CD1c-positive myeloid dendritic cell (primary cell): ENCODE results near the gene CCDC141.
"Not testable (repeated sequence)": the region's sequence is repeated elsewhere in the genome, so short reads cannot be mapped to it uniquely, and the experiment has no call there.

Experiments
- DNase-seq: peaks from one replicate; pipeline ENCODE4 v3.0.0-alpha.2; 2016; ENCODE audit errors: extremely low spot score

CCDC141 gene

DNA sequence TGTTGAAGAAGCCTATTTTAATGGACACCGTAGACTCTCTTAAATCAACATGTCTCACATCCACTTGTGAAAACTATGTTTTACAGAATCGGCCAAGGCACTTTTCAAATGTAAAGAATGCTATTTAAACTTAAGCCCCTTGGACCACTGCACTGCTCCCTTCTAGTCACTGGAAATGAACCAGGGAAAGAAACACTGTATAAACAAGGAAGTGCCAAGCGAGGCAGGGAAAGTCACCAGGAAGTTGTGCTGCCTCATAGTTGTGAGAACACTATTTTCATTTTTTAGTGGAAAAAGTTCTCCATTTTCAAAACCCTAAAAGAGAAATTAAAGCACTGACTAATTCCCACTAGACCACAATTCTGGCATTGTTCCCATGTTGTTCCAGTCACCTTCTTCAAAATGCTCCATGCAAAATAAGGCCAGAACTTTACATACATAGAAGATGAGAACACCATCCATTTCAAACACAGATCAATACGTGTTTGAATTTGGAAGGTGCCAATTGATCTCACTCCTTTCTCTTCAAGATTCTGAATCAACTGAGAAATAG lies 13.5 kb downstream of the CCDC141 start:
- no peak for DNase-seq

DNA sequence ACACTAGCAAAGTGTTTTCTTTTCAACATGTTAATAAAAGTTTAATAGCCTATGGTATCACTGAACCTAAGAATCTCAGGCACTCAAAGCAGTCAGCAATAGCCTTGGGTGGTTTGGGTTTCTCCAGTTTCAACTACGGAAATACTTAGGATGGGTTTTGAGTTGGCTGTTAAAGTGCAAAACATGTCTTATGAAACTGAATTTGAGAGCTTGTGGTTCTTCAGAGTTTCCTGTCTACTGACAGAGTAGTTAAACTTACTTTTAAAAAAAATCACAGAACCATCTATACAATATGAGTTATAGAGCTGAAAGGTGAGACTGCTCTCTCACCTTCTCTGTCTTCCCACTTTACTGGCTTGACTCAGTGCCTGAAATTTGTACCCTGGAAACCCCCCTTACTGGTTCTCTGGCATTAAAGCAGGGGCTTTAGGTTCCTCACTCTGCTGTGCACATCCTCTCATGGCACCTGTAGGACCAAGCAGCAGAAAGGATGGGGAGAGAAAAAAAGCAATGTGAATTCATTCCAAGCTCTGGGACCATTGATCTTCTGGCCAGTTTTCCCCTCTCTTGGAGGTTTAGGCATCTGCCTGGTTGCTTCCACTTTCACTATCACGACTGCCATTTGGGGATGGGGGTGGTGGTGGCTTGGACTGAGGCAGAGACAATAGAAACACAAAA lies 18.1 kb downstream of the CCDC141 start:
- peak; percentile 12 for DNase-seq

DNA sequence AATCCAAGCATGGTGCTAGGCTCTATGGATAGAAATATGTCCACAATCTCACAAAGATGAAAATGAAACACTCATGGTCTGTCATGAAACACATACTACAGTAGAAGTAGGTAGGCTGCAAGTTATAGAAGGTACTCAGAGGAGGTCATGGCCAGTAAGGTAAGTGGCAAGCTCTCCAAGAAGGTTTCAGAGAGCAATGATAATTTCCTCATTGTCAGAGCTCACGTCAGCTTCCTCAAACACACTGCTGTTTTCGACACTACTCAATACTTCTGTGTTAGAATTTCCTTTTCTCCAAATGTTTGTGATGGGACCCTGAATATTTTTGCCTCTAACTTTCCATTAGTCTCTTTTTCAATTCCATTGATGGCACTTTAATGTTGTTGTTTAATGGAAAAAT lies 25.5 kb downstream of the CCDC141 start:
- no peak for DNase-seq

DNA sequence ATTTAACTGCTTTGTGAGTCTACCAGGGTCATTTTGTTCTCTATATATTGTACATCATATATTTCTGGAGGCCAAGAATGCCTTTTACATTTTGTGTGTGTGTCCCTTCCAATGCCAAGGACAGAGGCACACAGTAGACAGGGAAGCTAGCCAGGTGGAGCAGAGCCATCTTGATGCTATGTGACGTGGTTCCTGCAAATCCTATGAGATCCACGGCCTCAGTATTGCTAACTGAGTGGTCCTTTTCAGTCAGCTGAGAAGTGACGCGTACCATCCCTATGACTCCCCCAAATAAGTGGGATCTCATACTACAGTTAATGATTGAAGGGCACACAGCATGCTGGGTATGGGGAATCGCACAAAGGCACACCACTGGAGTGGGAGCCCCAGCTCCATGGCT lies 27.3 kb downstream of the CCDC141 start:
- DNase-seq, result no peak

DNA sequence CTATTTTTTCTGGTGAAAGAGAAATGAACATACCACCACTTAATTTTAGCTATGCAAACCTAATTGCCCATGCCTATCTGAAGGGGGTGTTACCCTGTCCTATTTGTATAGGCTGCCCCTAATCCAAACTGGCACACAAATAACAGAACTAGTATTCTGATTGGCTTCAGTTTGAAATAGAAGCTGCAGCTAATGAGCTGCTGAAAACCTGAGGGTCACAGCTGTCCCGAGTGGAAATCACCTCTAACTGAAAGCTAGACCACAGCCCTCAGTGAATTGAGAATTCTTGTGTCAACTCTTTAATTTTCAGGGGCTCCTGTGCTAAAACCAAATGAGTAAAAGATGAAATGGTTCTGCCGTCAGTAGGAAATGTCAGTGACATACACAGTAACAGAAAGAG lies 28.7 kb downstream of the CCDC141 start:
- DNase-seq, result no peak

DNA sequence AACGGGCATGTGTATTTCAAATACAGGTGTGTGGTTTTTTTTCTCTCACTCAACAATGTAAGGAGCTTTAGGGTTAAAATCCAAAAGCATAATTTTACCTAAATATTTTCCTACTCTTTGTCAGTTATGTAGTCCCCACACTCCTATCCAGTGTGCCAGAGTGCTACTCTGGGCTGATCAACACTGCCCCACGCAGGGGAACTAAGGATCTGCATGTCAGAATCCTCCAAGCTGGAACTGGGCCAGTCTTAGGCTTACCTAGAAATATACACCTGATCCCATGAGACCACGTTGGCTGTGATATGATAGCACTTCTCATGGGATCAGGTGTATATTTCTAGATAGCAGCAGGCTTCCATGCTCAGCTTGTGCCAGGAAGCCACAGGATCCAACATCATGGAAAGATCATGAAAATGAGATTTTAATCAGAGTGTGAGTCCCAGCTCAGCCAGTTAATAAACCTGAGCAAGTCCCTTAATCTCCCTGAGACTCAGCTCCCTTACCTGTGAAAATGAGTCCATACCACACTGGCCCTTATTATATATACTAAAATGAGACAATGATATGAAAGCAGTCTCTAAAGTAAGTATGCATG lies 29.7 kb downstream of the CCDC141 start:
- peak; percentile 20 for DNase-seq

DNA sequence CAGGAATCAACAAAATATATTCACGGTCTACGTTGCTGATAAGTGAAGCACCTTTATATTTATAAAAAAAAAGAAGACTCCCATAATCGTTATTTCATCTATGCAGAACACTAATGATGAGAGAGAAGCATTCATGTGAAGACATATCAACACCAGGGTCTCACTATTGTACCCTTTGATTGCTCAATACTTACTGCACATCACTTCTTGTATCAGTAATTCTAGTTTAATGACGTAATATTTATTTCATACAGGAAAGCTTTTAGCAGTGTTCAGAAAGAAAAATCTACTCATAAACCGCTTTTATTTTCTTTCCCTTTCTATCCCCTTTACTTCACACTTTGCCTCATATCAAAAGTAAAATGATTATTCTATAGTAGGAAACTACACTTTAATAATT lies 30.7 kb downstream of the CCDC141 start:
- DNase-seq, result no peak

DNA sequence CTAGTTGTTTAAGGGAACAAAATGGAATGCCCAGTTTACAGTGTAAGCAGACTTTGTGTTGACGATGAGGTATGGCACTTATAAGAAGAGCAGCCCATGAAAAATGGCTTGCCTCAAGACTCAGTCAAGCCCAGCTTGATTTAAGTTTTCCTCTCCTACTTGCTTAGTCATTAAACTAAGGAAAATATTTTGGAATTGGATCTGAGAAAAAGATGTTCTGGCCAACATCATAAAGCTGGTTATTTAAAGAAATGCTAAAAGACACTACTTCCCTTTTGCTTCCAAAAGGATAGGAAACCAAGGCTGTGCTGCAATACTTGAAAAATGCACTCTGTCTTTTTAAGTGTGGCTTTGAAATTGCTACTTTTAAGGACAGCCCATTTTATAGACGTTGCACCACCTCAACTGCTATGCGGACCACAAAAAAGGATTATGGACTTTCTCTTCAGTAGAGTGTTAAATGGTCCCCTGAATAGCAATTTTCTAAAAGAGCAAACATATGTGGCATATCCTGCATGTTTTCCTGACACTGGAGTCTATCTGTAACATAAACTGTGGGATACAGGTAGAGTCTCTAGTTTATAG lies 32.1 kb downstream of the CCDC141 start:
- no peak for DNase-seq

DNA sequence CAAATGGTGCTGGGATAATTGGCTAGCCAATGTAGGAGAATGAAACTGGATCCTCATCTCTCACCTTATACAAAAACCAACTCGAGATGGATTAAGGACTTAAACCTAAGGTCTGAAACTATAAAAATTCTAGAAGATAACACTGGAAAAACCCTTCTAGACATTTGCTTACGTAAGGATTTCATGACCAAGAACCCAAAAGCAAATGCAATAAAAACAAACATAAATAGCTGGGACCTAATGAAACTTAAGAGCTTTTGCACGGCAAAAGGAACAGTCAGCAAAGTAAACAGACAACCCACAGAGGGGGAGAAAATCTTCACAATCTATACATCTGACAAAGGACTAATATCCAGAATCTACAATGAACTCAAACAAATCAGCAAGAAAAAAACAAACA lies 35.7 kb downstream of the CCDC141 start:
- DNase-seq, result not testable (repeated sequence)

DNA sequence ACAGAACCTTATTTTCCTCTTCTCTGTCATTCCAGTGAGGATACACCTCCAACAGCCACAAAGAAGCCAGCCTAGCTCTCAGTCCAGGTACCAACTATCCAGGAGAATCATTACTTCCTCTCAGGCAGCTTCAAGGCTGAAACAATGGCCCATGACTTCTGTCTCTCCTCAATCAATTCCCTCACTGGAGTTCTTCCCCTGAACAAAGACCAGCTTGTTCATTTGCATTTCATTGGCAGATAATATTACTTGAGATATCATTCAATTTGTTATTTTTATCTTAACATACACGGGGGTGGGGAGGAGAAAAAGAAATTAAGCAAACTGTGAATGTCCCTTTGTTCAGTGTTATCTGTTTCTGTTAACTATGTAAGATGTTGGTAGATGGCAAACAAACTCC lies 44.0 kb downstream of the CCDC141 start:
- no peak for DNase-seq

DNA sequence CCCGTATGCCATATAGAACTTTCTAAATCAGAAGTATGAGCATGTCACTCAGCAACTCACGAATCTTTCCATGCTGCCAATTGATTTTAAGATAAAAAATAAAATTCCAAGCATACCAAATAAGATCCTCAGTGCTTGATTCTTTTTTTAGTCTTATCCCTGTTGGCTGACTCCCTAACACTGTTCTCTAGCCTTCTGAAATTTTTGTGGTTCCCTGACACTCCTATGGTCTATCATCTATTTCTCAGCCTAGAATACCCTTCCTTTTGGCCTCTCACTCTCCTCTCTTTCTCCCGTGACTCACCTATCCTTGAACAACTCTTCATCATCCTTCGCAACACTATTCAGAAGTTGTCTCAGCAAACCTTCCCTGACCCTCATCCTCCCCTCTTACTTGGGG lies 50.5 kb downstream of the CCDC141 start:
- DNase-seq, result no peak

DNA sequence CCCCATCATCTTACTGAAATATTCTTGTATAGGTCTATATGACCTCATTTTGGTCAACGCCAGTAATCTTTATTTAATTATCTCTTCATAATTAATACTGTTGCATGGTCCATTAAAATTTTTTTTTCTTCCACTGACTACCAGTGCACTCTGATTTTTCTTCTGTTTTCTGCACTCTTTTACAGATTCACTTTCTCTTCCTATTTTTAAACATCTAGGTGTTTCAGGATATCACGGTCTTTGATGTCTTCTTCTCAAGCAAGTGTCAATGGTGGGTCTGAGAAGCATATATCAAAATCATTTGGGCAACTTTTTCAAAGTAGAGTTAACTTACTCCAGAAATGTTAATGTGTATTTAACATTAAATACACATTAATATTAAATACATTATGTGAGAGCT lies 51.4 kb downstream of the CCDC141 start:
- DNase-seq, result no peak

DNA sequence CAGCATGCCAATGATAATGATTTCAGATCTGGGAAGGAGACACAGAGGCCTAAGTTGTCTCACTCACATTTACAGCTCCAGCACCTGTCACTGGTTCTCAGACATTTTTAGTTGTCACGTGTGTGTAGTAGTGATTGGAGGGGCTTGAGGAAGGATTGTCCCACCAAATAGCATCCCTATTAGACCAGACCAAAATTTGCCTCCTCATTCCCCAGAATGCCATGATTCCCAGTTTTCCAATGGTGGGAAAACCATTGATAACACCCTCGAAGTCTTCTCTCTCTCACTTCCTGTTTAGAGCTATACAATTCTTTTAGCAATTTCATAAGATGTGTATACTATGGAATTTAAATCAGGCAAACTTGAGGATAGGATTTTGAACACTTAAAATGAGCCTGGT lies 52.5 kb downstream of the CCDC141 start:
- DNase-seq, result no peak

DNA sequence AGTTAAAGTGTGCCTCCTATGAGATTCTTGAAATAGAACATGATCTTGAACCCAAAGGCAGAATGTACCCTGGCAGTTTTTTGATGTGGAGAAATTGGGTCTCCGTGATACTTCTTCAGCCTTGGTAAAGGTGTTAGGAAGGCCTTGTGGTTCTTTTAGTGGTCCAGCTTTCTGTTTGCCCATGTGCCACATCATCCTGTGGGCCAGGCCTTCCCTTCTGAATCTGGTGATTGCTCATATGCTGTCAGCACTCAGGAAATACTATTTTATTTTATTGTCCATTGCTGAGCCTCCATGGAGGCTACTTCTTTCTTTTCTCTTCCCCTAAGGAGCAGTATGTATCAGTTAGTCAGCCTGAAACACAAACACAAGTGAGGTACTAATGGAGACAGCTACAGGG lies 52.9 kb downstream of the CCDC141 start:
- DNase-seq, result no peak

DNA sequence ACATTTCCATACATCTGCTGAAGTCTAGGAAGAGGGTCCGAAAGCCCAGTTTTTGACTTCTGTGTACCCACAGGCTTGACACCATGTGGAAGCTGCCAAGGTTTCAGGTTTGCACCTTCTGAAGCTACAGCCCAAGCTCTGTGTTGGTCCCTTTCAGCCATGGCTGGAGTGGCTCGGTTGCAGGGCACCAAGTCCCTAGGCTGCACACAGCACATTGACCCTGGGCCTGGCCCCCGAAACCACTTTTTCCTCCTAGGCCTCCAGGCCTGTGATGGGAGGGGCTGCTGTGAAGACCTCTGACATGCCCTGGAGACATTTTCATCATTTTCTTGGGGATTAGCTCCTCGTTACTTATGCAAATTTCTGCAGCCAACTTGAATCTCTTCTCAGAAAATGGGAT lies 55.7 kb downstream of the CCDC141 start:
- DNase-seq, result no peak

DNA sequence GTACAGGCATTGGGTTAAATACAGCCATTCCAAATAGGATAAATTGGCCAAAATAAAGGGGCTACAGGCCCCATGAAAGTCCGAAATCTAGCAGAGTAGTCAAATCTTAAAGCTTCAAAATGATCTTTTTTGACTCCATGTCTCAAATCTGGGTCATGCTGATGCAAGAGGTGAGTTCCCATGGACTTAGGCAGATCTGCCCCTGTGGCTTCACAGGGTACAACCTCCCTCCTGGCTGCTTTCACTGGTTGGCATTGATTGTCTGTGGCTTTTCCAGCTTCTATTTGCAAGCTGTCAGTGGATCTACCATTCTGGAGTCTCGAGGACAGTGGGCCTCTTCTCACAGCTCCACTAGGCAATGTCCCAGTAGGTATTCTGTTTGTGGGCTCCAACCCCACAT lies 56.1 kb downstream of the CCDC141 start:
- DNase-seq, result no peak

DNA sequence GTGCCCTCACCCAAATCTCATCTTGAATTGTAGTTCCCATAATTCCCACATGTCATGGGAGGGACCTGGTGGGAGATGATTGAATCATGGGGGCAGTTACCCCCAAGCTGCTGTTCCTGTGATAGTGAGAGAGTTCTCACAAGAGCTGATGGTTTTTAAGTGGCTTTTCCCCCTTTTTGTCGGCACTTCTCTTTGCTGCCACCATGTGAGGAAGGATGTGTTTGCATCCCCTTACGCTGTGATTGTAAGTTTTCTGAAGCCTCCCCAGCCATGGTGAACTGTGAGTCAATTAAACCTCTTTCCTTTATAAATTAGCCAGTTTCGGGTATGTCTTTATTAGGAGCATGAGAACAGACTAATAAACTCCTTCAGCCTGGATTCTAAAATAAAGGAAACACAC lies 57.2 kb downstream of the CCDC141 start:
- DNase-seq, result not testable (repeated sequence)

DNA sequence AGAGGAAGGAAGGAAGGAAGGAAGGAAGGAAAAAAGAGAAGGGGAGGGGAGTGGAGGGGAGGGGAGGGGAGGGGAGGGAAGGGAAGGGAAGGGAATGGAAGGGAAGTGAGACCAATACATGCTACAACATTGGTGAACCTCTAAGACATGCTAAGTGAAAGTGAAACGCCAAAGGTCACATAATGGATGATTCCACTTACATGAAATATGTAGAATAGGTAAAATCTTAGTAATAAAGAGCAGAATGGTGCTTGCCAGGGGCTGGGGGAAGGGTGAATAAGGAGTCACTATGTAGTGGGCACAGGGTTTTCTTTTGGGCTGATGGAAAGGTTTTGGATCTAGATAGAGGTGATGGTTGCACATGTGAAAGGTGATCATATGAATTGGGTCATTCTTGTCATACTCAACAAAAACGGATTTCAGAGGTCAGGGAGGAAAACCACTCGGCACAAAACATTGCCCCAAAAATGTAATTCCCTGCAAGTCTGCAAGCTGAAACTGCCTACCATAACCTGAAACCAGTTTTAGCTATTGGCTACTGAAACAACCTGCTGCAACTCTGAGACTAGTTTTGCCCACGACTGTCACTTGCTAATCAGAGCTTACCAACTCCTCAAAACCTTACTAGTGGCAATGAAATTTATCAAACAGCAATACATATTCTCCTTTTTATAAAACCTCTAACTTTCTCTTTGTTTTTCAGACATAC lies 59.2 kb downstream of the CCDC141 start:
- DNase-seq, result no peak

DNA sequence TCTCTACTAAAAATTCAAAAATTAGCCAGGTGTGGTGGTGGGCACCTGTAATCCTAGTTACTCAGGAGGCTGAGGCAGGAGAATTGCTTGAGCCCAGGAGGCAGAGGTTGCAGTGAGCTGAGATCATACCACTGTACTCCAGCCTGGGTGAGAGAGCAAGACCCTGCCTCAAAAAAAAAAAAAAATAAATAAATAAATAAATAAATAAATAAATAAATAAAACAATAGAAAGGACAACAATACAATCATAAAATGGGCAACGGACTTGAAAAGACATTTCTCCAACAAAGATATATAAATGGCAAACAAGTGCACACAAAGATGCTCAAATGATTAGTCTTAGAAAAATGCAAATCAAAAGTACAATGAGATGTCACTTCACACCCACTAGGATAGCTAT lies 60.5 kb downstream of the CCDC141 start:
- not testable (repeated sequence) for DNase-seq

DNA sequence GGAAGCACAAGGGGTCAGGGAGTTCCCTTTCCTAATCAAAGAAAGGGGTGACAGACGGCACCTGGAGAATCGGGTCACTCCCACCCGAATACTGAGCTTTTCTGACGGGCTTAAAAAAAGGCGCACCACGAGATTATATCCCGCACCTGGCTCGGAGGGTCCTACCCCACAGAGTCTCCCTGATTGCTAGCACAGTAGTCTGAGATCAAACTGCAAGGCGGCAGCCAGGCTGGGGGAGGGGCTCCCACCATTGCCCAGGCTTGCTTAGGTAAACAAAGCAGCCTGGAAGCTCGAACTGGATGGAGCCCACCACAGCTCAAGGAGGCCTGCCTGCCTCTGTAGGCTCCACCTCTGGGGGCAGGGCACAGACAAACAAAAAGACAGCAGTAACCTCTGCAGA lies 67.3 kb downstream of the CCDC141 start:
- DNase-seq, result not testable (repeated sequence)

DNA sequence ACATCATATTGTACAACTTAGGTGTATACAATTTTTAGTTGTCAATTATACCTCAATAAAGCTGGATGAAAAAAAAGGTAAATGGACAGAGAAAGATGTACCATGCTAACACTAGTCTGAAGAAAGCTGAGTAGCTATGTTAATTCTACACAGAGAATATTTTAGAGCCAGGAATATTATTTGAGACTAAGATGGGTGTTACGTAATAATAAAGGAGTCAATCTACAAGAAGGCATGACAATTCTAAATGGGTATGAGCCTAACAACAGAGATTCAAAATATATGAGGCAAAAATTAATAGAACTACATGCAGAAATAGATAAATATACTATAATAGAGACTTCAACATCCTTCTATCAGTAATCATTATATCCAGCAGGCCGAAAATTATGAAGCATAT lies 69.1 kb downstream of the CCDC141 start:
- no peak for DNase-seq

DNA sequence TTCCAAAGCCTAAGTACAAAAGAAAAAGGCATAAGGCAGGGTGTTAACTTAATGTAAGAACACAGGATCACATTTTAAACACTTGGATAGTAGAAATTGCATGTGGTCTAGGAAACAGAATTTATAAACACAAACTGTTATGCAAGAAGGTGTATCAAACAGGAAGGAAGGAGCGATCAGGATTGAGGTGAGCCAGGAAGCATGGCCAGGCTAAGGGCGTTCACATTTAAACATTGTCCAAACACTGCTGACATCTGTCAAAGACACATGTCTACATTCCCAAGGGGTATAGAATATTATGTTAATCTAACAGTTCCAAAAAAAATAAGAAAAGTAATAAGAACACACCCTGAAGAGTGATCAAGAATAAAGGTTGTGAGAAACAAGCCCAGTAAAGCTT lies 71.3 kb downstream of the CCDC141 start:
- no peak for DNase-seq

DNA sequence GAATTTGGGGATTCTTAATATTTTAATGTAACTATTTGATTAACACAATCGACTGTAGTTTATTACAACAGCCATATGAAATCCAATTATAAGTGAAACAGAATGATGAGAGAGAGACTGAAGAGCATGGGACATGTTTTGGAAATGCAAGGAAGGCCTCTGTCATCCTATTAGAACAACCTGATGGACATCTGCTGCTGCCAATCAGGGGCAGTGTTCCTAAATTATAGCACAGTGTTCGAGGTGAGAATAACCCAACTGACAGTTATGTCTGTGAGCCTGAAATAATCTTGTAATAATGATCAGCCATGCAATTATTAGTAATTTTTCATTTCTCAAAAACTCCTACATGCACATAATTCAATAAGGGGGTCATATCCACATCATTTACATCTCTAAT lies 73.6 kb downstream of the CCDC141 start:
- DNase-seq, result no peak
